ENCODE data around the gene SLC66A2. TPM values are rescaled to one million over a fixed set of nuclear protein-coding genes. Genes with fewer than 3 reads are reported as not detected.

Gene SLC66A2
- total and polyA plus RNA-seq, 12 donors: 5.1 to 47.8 (median 32.9) TPM

- TF ChIP-seq POLR2A (IDR thresholded peaks at IDR 0.05): no peak
- TF ChIP-seq CTCF (IDR thresholded peaks at IDR 0.05): no peak
- WGBS, 4 donors: 86 to 93% (median 87%) methylated on average over 7 of the region's 7 CpGs
- H3K27me3 ChIP-seq: no peaks in the 10 kb centered on the region
- intact Hi-C loops (cut with DNase I): no loop called here
- peaks cover 0 to 15% of the 10 kb centered on the region in 2 donors for H3K4me1 ChIP-seq (replicated peaks in 1 of 2)
- peak overlapping the region in 2 of 5 donors; percentile 10 to 65 for H3K27ac ChIP-seq
- H3K36me3 ChIP-seq (replicated peaks in 1 of 2): peaks cover 0 to 21% of the 10 kb centered on the region in 2 donors
- no peak overlapping the region for H3K4me3 ChIP-seq
- H3K9me3 ChIP-seq (replicated peaks in 1 of 3): no peaks in the 10 kb centered on the region
- DNase-seq: peak in 2 of 7 donors; percentile 3 to 7
These were observed 9.2 kb downstream of the SLC66A2 start for GRCh38 chr18:79942211-79942610.

- Histone ChIP-seq H3K4me3 (no peak overlapping the region), H3K9me3 (replicated peaks in 1 of 3) (no peaks in the 10 kb centered on the region), H3K27me3 (no peaks in the 10 kb centered on the region), H3K4me1 (replicated peaks in 1 of 2) (peaks cover 0 to 15% of the 10 kb centered on the region in 2 donors), H3K27ac (peak overlapping the region in 1 of 5 donors; percentile 65), H3K36me3 (replicated peaks in 1 of 2) (peaks cover 0 to 21% of the 10 kb centered on the region in 2 donors)
- WGBS, 4 donors: 78 to 85% (median 83%) methylated on average over 9 to 16 of the region's 16 CpGs
- TF ChIP-seq POLR2A (IDR thresholded peaks at IDR 0.05) (no peak), CTCF (IDR thresholded peaks at IDR 0.05) (no peak)
- DNase-seq: peak in 3 of 7 donors; percentile 16 to 46 (median 17)
- intact Hi-C loops (cut with DNase I): no loop called here
These were observed 9.9 kb downstream of the SLC66A2 start for GRCh38 chr18:79941473-79942119.

- TF ChIP-seq CTCF (IDR thresholded peaks at IDR 0.05): no peak
- no peak for TF ChIP-seq POLR2A (IDR thresholded peaks at IDR 0.05)
- Histone ChIP-seq H3K4me3 (no peak overlapping the region), H3K27ac (peak overlapping the region in 1 of 5 donors; percentile 65), H3K4me1 (replicated peaks in 1 of 2) (peaks cover 0 to 11% of the 10 kb centered on the region in 2 donors), H3K27me3 (no peaks in the 10 kb centered on the region), H3K9me3 (replicated peaks in 1 of 3) (no peaks in the 10 kb centered on the region), H3K36me3 (replicated peaks in 1 of 2) (peaks cover 0 to 21% of the 10 kb centered on the region in 2 donors)
- DNase-seq: peak in 4 of 7 donors; percentile 1 to 44 (median 14)
- intact Hi-C loops (cut with DNase I): no loop called here
- WGBS, 4 donors: 81 to 94% (median 91%) methylated on average over 7 to 17 of the region's 17 CpGs
These were observed 10.5 kb downstream of the SLC66A2 start for GRCh38 chr18:79940814-79941472.

- H3K27ac ChIP-seq: peak overlapping the region in 1 of 5 donors; percentile 65
- no peak overlapping the region for H3K4me3 ChIP-seq
- DNase-seq: peak in 3 of 7 donors; percentile 5 to 10 (median 9)
- intact Hi-C loops (cut with DNase I): no loop called here
- peaks cover 0 to 9% of the 10 kb centered on the region in 2 donors for H3K4me1 ChIP-seq (replicated peaks in 1 of 2)
- TF ChIP-seq CTCF (IDR thresholded peaks at IDR 0.05): no peak
- TF ChIP-seq POLR2A (IDR thresholded peaks at IDR 0.05): no peak
- no peaks in the 10 kb centered on the region for H3K27me3 ChIP-seq
- WGBS, 4 donors: 95 to 98% (median 97%) methylated on average over 18 of the region's 18 CpGs
- H3K9me3 ChIP-seq (replicated peaks in 1 of 3): no peaks in the 10 kb centered on the region
- peaks cover 0 to 21% of the 10 kb centered on the region in 2 donors for H3K36me3 ChIP-seq (replicated peaks in 1 of 2)
These were observed 11.2 kb downstream of the SLC66A2 start for GRCh38 chr18:79940126-79940813.

Data from adrenal gland (tissue), 12 donors.